H1 (cell line): ENCODE results near the gene PLK5. TPM values are rescaled to one million over a fixed set of nuclear protein-coding genes. Genes with fewer than 3 reads are reported as not detected.

ENCODE experiments used
- ASH2L ChIP-seq: fragments of 200-600, 300-600 bp; sonication (generic); IDR thresholded peaks from one replicate; pipeline ENCODE4 v1.7.1; 2017; ENCODE audit warnings: low read length
- BRCA1 ChIP-seq: IDR thresholded peaks from 2 replicates; pipeline ENCODE4 v1.6.1; 2012; ENCODE audit warnings: low read depth, low read length, improper control_type of control experiment
- CBX8 ChIP-seq: fragments of 300-800, 300-1000 bp; sonication (generic); IDR thresholded peaks from 2 replicates; pipeline ENCODE4 v1.7.1; 2016; ENCODE audit warnings: low read depth, low read length, borderline replicate concordance
- MAX ChIP-seq: IDR thresholded peaks from 2 replicates; pipeline ENCODE4 v1.6.1; 2012; ENCODE audit warnings: inconsistent platforms
- NRF1 ChIP-seq: IDR thresholded peaks from 2 replicates; pipeline ENCODE4 v1.6.1; 2011; ENCODE audit warnings: mild to moderate bottlenecking, low read depth, low read length, improper control_type of control experiment
- TEAD4 ChIP-seq: IDR thresholded peaks from 2 replicates; pipeline ENCODE4 v1.6.1; 2012; ENCODE audit warnings: low read depth, low read length, inconsistent platforms, mixed read lengths
- YY1 ChIP-seq: IDR thresholded peaks from 2 replicates; pipeline ENCODE4 v1.6.1; 2011; ENCODE audit warnings: low read depth, mild to moderate bottlenecking, low read length
- polyA plus RNA-seq, 7 experiments: library from polyadenylated mRNA; depleted of rRNA in 3 of 7; stranded (reverse) in 5 of 7; unstranded in 2 of 7; fragments of >200 nt in 5 of 7; fragments of 200-250 nt in 2 of 7; gene quantifications; 1 replicate in 5 of 7; 2 replicates in 1 of 7; 4 replicates in 1 of 7; pipeline versions ENCODE4 v1.2.1 to v1.2.3, GENCODE V29; 2011 to 2013; ENCODE audit warnings: missing spikeins in 2 of 7, mixed read lengths in 2 of 7
- total RNA-seq: library from RNA; stranded (reverse); fragmentation: NEBNext Ultra II Directional; extraction: Animal tissue kit (Norgen Biotek cat#: 25700); gene quantifications from 2 replicates; pipeline ENCODE4 v1.2.1, GENCODE V29; 2021

PLK5 gene
- total and polyA plus RNA-seq, 2 of the 8 experiments (the other 6 are each of a cell fraction or from before 2014, with no cell fraction given), result 0.43 to 0.45 TPM

- TF ChIP-seq BRCA1 (no peak), NRF1 (no peak), CBX8 (no peak), MAX (peak; percentile 99), TEAD4 (no peak), YY1 (no peak), ASH2L (no peak)
Observed at GRCh38 chr19:1568320-1569019, 44.6 kb downstream of the PLK5 start, which contains the start of gene MEX3D (continued).
